RPMI8226 (cell line): ENCODE results near the gene ARG1.
"Not testable (repeated sequence)": the region's sequence is repeated elsewhere in the genome, so short reads cannot be mapped to it uniquely, and the experiment has no call there.

Experiments
- DNase-seq: peaks from one replicate; pipeline ENCODE4 v3.0.0-alpha.2; 2015

The ARG1 gene

DNA sequence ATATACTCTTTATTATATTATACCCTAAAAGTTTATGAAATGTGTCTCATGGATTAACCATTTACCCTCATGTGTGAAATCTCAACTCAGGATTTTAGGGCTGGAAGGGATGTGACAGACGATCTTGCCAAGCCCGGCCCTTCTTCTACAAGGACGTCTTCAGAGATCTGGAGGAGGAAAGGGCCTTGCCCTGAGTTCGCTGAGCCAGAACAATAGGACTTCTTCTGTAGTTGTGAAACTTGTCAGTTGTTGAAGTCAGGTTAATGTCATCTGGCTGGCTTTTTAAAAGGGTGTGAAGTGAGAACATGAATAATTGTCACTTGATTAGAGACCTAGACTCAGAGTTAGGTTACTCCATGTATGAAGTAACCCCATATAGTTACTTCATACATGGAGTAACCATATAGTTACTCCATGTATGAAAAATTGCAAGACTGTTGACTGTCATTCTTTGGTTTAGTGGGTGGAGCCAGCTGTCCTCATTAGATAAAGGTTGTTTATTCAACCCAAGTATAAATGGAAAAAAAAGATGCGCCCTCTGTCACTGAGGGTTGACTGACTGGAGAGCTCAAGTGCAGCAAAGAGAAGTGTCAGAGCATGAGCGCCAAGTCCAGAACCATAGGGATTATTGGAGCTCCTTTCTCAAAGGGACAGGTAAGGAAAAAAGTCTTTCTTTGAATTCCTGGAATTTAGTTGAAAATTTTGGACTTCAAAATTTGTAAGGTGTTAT is at the start of gene ARG1:
ARG1 (plus strand) TSS at position 541 of the 730 bp plus-strand sequence; CDS start at position 598, 57 bp downstream.
- DNase-seq = no peak

- no peak for DNase-seq
These were observed 48.9 kb upstream of the ARG1 start for GRCh38 chr6:131523988-131524673.

- no peak for DNase-seq
These were observed 48.2 kb upstream of the ARG1 start for GRCh38 chr6:131524695-131525336.

- not testable (repeated sequence) for DNase-seq
These were observed 42.1 kb upstream of the ARG1 start for GRCh38 chr6:131530936-131531335.

- not testable (repeated sequence) for DNase-seq
These were observed 41.3 kb upstream of the ARG1 start for GRCh38 chr6:131531681-131532080.

DNA sequence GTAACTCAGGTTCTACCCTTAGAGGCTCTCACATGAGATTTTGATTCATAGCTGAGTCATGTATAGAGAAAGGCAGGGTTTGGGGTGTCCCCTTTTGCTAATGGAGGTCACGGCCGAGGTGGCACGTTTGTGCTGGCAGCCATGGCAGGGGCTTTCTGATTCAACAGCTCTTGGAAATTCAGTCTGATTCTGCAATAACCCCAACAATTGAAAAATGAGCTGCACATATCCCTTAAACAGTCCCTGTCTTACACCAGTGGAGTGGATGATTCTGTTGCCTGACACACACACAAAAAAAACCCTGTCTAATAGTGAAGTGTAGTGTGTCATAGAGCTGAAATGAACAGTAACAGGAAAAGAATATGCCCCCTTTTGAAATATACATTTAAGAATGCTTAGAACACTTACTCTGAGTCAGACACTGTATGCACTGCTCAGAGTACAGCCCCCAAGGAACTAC is 40.4 kb upstream of the ARG1 start:
- DNase-seq = no peak

GRCh38 chr6:131538615-131539014 is 34.4 kb upstream of the ARG1 start:
- not testable (repeated sequence) for DNase-seq

DNA sequence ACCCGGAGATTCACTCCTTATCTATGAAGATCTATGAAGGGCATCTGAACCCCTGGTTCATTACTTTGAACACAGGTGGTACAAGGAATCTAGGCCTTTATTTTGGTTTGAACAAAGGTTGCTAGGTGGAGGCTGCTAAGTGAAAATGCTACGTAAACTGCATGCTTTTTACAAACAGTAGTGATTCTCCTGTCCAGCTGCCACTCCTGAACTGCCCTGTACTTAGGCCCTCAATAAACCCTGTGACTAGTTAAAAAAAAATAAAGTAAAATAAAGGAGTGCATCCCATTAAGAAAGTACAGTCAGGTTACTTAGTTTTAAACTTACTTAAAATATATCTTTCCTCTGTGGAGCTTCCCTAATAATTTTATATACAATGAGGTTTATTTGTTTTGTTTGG is 27.7 kb upstream of the ARG1 start:
- DNase-seq = no peak

DNA sequence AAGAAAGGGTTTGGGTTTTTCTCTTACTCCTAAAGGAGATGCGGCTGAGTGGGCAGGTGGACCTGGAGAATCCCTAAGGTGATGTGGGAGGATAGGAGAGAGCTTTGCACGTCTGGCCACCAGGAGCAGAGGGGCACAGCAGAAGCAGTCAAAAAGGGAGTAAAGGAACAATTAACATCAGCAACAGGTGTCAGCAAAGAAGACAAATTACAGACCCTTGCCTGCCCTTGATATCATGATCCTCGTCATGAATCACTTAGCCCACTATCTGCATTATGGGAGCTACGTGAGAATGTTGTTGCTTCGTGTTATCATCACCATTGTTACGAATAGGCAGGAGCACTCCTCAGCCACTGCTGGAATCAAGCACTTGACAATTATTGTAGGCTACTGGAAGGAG is 25.5 kb upstream of the ARG1 start:
- no peak for DNase-seq

DNA sequence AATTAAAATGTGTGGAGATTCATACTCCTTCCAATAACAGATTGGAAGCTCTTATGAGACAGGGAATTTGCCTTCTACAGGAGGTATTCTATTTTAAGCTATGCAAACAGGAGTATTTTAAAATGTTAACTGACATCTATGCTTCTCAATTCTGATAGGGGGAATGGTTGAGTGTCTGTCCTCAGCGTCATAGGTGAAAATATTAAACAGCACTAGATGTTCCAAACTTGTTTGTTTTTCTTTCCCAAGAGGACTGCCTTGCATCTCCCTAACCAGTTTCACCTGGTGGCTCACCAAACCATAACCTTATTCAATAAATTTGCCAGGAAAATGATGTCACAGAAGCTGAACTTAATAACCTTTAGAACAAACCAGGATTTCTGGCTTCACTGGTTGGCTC is 24.6 kb upstream of the ARG1 start:
- no peak for DNase-seq

GRCh38 chr6:131549811-131550210 is 23.2 kb upstream of the ARG1 start:
- DNase-seq = no peak

DNA sequence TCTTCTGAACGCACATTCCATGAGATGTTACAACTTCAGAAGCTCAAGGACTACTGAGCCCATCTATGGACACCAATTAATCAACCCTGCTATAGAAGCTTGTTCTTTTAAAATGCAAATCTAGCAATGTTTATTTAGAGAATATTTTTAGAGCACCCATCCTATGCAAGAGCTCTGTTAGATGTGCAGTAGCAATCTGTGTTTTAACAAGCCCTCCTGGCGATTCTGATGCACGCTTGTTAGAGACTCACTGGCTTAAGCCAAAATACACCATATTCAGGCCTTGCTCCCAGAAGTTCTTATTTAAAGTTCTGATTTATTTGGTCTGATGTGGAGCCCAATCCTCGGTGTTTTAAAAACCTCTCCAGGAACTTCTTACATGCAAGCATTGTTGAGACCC is 21.1 kb upstream of the ARG1 start:
- DNase-seq = no peak

- DNase-seq = no peak
These were observed 20.5 kb upstream of the ARG1 start for GRCh38 chr6:131552572-131552971.

GRCh38 chr6:131555992-131556391 is 17.0 kb upstream of the ARG1 start:
- DNase-seq = no peak

DNA sequence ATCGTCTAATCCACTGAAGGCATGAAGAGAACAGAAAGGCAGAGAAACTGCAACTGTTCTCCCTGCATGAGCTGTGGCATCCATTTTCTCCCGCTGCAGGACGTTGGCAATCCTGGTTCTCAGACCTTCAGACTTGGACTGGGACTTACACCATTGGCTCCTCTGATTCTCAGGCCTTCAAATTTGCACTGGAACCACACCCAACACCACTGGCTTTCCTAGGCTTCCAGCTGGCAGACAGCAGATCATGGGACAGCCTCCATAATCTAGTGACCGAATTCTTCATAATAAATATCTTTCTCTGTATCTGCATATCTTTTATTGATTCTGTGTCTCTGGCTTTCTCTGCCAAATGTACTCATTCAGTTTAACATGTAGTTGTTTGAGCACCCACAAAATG is 14.1 kb upstream of the ARG1 start:
- no peak for DNase-seq

- DNase-seq = no peak
These were observed 10.9 kb upstream of the ARG1 start for GRCh38 chr6:131561925-131562707.

GRCh38 chr6:131565056-131565455 is 8.0 kb upstream of the ARG1 start:
- DNase-seq = no peak

- no peak for DNase-seq
These were observed 4.3 kb upstream of the ARG1 start for GRCh38 chr6:131568726-131569125.

GRCh38 chr6:131574133-131574532 is 1.1 kb downstream of the ARG1 start:
- DNase-seq = no peak

- DNase-seq = no peak
These were observed 1.7 kb downstream of the ARG1 start for GRCh38 chr6:131574686-131575085.

GRCh38 chr6:131575834-131576478 is 2.9 kb downstream of the ARG1 start:
- DNase-seq = no peak

DNA sequence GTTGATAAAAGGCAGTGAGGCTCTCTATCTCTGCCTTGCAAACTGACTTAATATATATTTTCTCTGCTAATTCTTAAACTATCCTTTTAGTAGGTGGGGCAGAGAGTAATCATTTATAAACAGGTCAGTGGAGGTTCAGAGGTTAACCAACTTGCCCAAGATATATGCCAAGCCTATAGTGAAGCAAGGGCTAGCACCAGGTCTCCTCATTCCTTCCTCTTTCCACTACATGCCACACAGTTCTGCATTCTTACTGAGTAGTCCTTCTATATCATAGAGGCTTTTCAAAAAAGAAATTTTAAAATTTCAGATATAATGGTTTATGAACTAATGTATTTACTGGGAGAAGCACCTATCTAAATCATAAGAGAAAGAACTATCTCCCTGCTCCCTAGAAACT is 8.5 kb downstream of the ARG1 start:
- no peak for DNase-seq

DNA sequence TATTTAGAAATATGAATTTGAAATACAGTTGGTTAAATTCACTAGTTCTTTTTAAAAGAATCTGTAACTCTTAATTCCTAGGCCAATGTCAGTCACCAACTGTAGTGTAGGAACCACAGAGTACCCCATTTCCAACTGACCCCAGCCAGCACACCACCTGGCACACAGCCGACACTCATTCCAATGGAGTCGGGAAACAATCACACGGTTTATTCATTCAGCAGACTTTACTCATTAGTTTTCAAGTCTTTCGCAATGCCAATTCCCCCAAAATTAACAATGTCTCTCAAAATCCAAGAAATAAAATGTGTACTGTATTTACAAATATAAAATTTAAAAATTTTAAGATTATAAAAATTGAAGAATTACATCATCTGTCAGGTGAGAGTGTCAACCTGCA is 13.5 kb downstream of the ARG1 start:
- DNase-seq = no peak
